SK-N-SH (cell line): ENCODE data around the gene NRCAM.

Experiments
- SMC3 ChIP-seq: IDR thresholded peaks from 2 replicates; pipeline ENCODE4 v1.6.1; 2012; ENCODE audit warnings: low read depth, low read length, improper control_type of control experiment
- TF ChIP-seq, protein P1 (sequence below): fragments of 200-600 bp; sonication (generic); IDR thresholded peaks from 2 replicates; pipeline ENCODE4 v1.6.1; 2017; ENCODE audit warnings: antibody characterized with exemption, mild to moderate bottlenecking, moderate library complexity

GRCh38 chr7:108292541-108292940 lies 163.7 kb downstream of the NRCAM start:
- TF ChIP-seq, protein P1, sequence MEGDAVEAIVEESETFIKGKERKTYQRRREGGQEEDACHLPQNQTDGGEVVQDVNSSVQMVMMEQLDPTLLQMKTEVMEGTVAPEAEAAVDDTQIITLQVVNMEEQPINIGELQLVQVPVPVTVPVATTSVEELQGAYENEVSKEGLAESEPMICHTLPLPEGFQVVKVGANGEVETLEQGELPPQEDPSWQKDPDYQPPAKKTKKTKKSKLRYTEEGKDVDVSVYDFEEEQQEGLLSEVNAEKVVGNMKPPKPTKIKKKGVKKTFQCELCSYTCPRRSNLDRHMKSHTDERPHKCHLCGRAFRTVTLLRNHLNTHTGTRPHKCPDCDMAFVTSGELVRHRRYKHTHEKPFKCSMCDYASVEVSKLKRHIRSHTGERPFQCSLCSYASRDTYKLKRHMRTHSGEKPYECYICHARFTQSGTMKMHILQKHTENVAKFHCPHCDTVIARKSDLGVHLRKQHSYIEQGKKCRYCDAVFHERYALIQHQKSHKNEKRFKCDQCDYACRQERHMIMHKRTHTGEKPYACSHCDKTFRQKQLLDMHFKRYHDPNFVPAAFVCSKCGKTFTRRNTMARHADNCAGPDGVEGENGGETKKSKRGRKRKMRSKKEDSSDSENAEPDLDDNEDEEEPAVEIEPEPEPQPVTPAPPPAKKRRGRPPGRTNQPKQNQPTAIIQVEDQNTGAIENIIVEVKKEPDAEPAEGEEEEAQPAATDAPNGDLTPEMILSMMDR, result no peak
- TF ChIP-seq SMC3, result no peak
